SIG-M5 treated with dmso at 0.1 percent for 504 hours (cell line): ENCODE measurements around the gene DDX49.
"Not testable (repeated sequence)": the region's sequence is repeated elsewhere in the genome, so short reads cannot be mapped to it uniquely, and the experiment has no call there.

Experiments used
- DNase-seq: peaks from one replicate; lab custom pipeline; 2025; ENCODE audit not compliant: unreplicated experiment; lab: John Stamatoyannopoulos, UW

The DDX49 gene

GRCh38 chr19:18908917-18909619, 10.4 kb upstream of the DDX49 start:
- no peak for DNase-seq

- DNase-seq: no peak
These were observed 9.5 kb upstream of the DDX49 start for GRCh38 chr19:18910010-18910409.

- no peak for DNase-seq
These were observed 8.6 kb upstream of the DDX49 start for GRCh38 chr19:18910801-18911436.

GRCh38 chr19:18912933-18913332, 6.6 kb upstream of the DDX49 start:
- no peak for DNase-seq

- no peak for DNase-seq
These were observed 6.0 kb upstream of the DDX49 start for GRCh38 chr19:18913466-18913865.

- peak; percentile 32 for DNase-seq
These were observed 3.9 kb upstream of the DDX49 start for GRCh38 chr19:18915639-18916038.

- not testable (repeated sequence) for DNase-seq
These were observed 1.9 kb upstream of the DDX49 start for GRCh38 chr19:18917593-18917992.

GRCh38 chr19:18919900-18920214, 342 bp downstream of the DDX49 start:
- no peak for DNase-seq

- DNase-seq: no peak
These were observed 885 bp downstream of the DDX49 start for GRCh38 chr19:18920400-18920799.

- no peak for DNase-seq
These were observed 2.1 kb downstream of the DDX49 start for GRCh38 chr19:18921593-18921992.

GRCh38 chr19:18922228-18922985, 2.9 kb downstream of the DDX49 start:
- DNase-seq: no peak

- no peak for DNase-seq
These were observed 5.2 kb downstream of the DDX49 start for GRCh38 chr19:18924684-18925213.

- DNase-seq: no peak
These were observed 8.7 kb downstream of the DDX49 start for GRCh38 chr19:18928018-18928805.

GRCh38 chr19:18929311-18929710, 9.8 kb downstream of the DDX49 start:
- no peak for DNase-seq

GRCh38 chr19:18931316-18932162, 12.0 kb downstream of the DDX49 start:
- no peak for DNase-seq

GRCh38 chr19:18932216-18932841, 12.8 kb downstream of the DDX49 start:
- DNase-seq: peak; percentile 46

GRCh38 chr19:18933297-18933696, 13.8 kb downstream of the DDX49 start:
- DNase-seq: no peak

GRCh38 chr19:18939163-18939562, 19.6 kb downstream of the DDX49 start:
- no peak for DNase-seq

- DNase-seq: no peak
These were observed 20.6 kb downstream of the DDX49 start for GRCh38 chr19:18939922-18940768.
